NCI-H2196 treated with DMSO at 0.1 percent for 48 hours (cell line): ENCODE measurements around the gene CACNA1C.

ENCODE experiments used
- DNase-seq: peaks from one replicate; lab custom pipeline; 2025; ENCODE audit not compliant: unreplicated experiment; lab: John Stamatoyannopoulos, UW

Gene CACNA1C

DNA sequence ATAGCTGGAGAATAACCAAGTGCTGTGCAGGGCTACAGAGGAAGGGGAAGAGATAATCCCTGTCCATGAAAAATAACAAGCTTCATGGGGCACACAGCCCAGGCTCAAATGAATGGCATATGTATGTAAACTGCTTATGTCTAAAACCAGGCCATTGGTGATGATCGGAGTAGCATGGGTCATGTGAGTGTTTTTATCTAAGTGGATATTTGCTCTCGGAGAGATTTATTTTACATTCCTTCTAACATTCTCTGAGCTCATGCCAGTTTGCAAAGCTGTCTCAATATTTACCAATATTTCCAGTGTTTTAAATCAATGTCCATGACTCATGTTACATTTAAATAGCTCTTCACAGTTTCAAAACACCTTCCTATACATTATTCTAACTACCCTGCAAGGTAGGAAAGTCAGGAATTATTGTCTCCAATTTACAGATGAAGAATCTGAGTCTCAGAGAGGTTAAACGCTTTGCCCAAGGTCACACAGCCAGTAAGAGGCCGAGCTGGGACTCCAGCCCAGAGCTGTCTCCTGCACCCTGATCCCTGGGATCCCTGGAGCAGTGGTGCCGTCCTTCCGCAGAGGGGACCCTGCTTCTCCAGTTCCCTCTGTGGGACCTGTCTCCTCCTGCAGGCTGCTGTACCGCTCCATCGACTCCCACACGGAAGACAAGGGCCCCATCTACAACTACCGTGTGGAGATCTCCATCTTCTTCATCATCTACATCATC lies 555.3 kb downstream of the CACNA1C start:
- DNase-seq: no peak

DNA sequence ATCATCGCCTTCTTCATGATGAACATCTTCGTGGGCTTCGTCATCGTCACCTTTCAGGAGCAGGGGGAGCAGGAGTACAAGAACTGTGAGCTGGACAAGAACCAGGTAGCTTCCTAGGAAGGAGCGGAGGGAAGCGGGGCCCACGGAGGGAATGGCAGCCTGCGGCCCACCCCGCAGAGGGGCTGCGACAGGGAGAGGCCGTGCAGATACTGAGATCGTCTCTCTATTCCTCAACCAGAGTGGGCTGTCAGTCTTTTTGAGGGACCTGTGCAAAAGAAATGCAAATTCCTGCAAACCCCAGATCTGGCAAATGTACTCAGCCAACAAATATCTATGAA lies 555.8 kb downstream of the CACNA1C start:
- no peak for DNase-seq

GRCh38 chr12:2609020-2609419 lies 556.2 kb downstream of the CACNA1C start:
- no peak for DNase-seq

DNA sequence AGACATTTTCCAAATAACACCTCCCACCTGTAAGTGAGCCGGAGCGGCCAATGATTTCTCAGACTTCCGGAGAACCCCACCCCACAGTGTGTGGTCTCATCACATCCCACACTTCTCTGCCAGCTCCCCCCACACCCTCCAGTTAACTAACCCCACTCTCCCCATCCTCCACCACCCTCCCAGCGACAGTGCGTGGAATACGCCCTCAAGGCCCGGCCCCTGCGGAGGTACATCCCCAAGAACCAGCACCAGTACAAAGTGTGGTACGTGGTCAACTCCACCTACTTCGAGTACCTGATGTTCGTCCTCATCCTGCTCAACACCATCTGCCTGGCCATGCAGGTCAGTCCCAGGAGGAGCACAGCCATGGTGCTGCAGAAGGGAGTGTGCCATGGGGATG lies 557.6 kb downstream of the CACNA1C start:
- DNase-seq: no peak

DNA sequence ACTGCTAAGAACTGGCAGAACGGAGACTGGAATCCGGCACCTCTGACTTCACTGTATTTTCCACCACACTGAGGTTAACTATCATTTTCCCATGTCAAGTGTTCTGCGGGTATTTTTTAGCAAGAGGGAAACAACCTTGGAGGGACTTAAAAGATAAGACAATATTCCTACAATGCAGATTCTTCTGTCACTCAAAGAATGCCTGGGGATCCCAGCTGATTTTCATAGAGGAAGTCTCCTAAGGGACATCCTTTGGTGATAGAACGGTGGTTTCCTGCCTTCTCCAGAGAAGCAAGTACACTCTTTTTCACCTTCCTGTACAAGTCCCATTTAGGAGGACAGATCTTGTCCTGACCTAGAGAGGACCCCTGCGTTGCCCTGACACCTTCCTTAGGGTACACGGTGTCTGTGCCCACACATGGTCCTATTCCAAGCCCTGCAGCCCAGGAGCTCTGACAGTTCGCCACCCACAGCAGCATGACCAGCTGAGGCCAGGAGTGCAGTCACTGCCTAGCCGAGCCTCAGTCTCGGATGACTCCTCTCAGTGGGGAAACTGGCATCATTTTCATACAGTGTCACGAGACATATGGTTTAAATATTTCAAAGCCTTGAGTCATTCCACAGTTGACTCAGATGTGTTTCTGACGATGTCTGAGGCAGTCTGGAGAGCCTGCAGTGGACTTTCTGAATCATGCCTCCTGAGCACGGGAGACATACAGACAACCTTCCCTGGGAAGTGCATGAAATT lies 560.7 kb downstream of the CACNA1C start:
- DNase-seq: no peak

DNA sequence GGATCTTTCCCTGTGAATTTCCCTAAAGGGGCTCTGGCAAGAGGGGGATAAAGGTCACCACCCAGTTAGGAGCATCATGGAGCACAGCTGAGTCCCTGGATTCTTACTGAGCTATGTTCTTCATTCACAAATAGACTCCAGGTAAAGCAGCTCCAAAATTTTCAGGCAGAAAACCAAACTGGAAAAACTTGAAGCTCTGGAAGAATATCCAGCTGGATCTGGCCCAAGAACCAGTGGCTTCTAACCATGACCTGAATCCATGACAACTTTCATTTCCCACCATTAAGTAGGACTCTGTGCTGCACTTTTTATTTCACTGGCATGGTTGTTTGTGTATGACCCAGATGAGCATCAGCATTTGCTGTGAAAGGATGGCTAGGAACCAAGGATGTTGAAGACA lies 561.6 kb downstream of the CACNA1C start:
- no peak for DNase-seq

- no peak for DNase-seq
These were observed 563.0 kb downstream of the CACNA1C start for GRCh38 chr12:2615665-2616402.

DNA sequence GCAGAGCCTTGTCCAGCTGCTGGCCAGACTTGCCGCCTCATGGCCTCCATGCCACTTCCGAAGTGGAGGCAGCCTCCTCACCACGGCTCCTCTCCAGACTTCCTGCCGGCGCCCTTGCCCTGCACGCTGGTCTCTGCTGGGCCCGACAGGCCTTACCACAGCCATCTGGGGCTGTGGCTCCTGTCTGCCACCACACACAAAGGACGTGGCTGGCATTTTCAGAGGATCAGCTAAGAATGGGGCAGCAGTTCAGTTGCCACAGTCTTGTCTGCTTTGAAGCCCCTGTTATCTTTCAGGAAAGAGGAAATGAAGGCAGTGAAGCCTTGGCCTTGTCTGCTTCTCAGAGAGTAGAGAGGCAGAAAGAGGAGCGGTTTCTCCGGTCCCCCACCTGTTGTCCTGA lies 564.0 kb downstream of the CACNA1C start:
- no peak for DNase-seq

DNA sequence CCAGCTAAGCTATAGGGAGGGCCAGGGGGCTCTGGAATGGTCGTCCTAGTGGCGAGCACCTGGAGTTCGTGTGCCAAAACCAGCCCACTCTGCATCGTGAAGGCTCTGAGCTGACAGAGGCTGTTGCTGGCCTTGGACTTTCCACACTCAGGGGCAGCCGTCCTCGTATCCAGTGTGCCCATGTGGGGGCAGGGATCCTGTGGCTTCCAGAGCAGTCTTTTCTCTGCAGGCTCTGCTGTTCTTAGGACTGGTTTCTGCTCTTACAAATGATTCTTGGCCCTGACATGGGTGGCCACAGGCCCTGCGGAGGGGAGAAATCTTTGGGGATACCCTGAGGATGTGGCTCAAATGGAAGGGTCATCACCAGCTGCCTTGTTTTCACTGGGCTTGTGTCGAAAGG lies 564.6 kb downstream of the CACNA1C start:
- DNase-seq: no peak

DNA sequence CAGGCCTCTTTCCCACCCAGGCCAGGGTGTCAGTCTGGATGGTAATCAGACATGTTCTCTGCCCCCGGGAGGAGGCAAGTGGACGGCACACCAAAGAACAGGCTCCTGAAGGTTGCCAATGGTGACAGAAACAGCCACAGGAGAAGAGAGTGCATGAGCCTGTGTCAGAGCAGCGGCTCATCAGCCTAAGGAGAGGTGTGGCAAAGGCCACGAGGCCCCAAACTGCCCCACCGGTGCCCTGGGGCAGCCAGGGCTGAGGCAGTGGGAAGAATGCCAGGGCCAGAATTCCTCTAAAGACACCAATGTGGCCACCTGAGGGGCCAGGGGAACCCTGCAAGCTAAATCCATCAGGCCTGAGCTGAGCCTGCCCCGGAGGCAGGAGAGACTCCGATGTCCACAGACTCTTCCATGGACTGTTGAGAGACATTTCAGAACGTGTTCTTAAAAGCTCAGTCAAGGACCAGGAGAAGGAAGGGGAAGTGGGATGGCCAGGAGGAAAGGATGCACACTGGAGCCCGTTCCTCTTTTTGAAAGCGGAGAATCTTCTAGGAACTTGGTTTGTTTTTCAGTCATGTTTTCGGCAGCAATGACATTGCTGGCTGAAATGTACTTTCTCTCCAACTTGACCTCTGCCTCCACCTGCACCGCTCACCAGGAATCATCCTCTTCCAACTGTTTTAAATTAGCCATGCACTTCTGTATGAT lies 565.7 kb downstream of the CACNA1C start:
- DNase-seq: no peak

DNA sequence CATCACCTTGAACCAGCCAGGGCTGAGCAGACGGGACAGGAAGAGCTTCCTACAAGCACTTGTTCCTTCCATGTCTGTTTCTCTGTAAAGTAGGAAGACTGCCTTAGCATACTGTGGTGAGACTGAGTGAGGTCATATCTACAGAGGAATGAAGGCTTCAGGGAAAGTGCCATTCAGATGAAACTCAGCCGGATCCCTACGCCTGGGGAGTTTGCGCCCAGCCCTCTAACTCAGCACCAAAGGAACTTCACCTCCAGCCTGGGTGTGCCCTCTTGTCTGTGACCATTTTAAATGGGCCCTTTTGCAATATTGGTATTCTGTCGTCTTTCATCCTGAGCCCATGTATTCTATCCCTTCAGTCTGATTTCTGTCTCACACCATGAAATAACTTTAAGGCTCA lies 566.3 kb downstream of the CACNA1C start:
- no peak for DNase-seq

GRCh38 chr12:2622460-2622859 lies 569.7 kb downstream of the CACNA1C start:
- DNase-seq: no peak

GRCh38 chr12:2623472-2623871 lies 570.7 kb downstream of the CACNA1C start:
- DNase-seq: no peak

DNA sequence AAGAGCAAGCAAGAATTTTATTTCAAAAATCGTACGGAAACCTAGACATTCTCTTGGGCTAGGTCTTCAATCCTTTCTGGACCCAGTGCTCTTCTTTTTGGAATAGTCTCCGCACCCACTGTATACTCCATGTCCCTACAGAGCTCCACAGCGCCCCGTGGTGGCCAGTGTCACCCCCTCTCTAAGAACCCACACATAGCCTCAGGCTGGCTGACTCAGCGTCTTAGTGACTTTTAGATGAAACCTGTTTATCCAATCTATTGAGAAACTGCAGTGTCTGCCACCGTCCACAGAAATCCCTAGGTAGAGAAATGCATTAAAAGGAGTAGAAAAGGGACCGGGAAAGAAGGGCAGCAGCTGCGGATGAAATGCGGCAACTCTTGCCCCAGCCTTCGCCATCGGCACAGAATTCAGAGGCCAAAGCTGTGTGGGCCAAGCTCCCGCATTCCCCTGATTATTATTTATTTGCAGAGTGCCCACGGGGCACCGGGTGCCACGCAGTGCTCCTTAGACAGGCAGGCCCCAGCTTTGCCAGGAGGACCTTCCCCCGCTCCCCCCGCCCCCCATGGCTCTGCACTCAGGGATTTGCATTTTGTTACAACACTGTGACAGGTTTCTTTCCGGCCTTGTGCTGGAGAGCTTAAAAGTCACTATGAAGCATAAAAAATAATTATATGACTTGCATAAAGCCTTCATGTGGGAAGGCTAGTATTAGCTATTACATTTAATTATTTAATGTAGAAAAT lies 571.9 kb downstream of the CACNA1C start:
- no peak for DNase-seq

DNA sequence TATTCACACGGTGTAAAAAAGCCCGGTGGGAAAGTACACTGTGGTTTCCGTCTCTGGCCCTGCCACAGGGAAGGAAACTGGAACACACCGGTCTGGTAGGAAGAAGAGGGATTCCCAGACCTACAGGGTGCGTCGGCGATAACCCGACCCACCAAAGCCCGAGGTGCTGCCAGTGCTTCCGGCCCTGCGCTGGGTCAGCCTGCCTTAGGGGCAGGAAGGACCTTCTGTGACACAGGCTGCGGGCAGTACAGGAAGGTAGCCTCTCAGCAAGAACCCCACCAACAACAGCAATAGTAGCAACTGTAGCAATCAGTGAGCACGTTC lies 572.5 kb downstream of the CACNA1C start:
- DNase-seq: no peak

DNA sequence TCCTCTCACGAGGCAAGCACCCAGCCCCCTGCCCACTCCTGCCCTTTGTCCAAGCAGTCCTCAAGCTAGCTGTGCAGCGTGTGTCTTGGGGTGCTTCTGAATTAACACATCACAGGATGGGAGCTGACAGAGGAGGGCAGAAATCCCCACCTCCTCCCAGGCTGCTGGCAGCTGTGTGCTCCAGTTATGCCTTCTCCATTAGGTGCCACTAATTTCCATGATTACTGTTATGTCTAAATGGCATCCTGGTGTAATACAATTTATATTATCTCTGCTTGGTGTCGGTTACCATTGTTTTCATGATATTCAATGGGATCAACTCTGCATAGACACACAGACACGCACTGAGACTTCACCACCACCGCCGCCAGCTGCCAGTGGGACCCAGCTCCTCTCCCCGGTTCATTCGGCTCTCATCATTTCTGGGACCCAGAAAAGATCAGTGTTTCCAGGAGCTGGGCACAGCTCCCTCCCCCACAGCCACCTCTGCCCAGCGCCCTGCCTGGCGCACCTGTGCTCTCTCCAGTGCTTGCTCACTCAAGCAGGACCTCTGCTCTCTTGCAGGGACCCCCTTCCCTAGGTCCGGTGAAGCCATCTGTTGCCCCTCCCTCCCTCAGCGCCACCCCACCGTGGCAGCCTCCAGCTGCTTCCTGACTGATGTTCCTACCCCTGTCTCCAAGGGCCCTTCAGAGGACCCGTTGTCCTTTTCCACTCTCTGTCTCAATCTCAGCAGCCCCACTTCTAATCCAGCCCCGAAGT lies 574.5 kb downstream of the CACNA1C start:
- no peak for DNase-seq

DNA sequence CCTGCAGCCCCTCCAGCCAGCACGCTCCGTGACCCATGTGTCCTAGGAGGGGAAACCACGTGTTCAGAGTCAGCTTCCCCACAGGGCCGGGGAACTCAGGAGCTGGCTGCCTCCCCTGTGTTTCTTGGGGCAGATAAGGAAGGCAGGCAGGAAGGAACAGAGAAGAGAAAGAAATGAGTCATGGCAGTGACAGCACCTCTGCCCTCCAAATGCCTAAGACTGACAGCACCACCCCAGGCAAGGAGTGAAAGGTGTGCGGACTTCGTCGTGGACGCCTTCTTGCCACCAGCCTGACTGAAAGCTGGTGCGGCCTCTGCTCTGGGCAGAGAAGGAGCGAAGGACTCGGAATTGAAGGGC lies 575.0 kb downstream of the CACNA1C start:
- no peak for DNase-seq

GRCh38 chr12:2628401-2628800 lies 575.6 kb downstream of the CACNA1C start:
- DNase-seq: no peak

DNA sequence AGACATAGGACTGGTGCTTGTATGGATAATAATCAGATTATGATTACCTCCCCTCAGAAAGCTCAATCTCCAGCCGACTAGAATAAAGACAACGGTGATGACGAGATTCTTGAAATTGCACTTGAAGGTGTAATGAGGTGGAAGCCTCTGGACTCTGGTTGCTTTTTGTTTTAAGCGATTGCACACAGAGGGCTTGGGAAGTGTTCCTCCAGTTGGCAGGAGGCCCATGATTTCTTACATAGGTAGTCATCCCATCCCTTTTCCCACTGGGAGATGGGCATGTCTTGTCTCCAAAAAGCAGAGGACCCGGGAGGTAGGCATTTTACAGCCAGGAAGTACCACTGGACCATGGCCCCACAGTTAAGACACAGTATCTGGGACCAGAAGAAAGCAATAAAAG lies 576.3 kb downstream of the CACNA1C start:
- DNase-seq: no peak

GRCh38 chr12:2631653-2632350 lies 579.0 kb downstream of the CACNA1C start:
- no peak for DNase-seq
